ENCODE results near the gene MMP25.

DNA sequence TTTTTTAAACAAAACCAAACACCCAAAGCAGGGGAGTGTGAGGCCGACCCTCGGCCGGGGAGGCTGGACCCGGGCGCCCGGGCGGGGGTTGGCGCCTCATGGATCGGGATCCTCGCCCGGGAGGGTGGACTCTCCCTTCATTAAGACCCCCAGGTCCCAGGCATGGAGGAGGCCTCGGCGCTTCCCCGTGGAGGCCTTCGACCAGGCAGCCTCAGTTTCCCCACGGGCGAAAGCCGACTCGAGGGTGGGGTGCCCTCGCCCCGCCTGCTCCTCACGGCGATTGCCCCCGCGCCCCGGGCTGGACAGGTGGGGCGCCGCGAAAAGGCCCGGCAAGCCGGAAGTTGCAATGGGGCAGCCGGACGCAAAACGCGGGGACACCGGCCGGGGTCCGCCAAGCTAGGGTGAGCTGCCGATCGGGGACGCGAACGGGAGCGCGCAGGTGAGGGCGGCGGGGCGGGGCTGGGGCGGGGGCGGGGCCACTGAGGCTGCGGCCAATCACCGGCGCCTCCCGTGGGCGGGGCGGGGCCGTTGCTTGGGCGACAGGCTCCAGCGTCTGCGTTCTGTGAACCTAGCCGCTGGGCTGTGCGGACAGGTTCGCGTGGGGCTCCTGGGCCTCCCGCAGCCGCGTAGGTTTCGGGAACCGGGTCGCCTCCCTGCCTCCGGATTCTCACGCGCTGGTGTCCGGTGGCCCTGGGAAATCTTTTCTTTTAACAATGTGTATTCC is 60.0 kb downstream of the MMP25 start:
- TF ChIP-seq, protein P1, sequence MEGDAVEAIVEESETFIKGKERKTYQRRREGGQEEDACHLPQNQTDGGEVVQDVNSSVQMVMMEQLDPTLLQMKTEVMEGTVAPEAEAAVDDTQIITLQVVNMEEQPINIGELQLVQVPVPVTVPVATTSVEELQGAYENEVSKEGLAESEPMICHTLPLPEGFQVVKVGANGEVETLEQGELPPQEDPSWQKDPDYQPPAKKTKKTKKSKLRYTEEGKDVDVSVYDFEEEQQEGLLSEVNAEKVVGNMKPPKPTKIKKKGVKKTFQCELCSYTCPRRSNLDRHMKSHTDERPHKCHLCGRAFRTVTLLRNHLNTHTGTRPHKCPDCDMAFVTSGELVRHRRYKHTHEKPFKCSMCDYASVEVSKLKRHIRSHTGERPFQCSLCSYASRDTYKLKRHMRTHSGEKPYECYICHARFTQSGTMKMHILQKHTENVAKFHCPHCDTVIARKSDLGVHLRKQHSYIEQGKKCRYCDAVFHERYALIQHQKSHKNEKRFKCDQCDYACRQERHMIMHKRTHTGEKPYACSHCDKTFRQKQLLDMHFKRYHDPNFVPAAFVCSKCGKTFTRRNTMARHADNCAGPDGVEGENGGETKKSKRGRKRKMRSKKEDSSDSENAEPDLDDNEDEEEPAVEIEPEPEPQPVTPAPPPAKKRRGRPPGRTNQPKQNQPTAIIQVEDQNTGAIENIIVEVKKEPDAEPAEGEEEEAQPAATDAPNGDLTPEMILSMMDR (IDR thresholded peaks at IDR 0.05; ENCODE audit: low read depth, low read length, poor library complexity, severe bottlenecking), result no peak
- TF ChIP-seq EZH2phosphoT487 (IDR thresholded peaks at IDR 0.05; ENCODE audit: borderline replicate concordance, low read length), result no peak

Data from DOHH2 (cell line).